Measurements from ENCODE around the gene VWA3B. TPM values are rescaled to one million over a fixed set of nuclear protein-coding genes. Genes with fewer than 3 reads are reported as not detected.

Gene VWA3B
- total RNA-seq, 2 experiments from 2014 or later = not detected

- intact Hi-C loops (cut with micrococcal nuclease) = no loop called here
- no peak for DNase-seq
- Mint-ChIP-seq H3K27ac (no peak overlapping the region), H3K27me3 (peaks cover 59% of the 10 kb centered on the region), H3K36me3 (peaks cover 4% of the 10 kb centered on the region), H3K4me3 (no peak overlapping the region), H3K9me3 (peaks cover 8% of the 10 kb centered on the region), H3K4me1 (ENCODE audit: low read depth) (peaks cover 10% of the 10 kb centered on the region)
- CTCF ChIA-PET = interaction anchor here (1.1 kb wide), 1 partner anchor 37 kb away, joined by 6 read pairs; no protein-coding TSS in a partner anchor
- POLR2A ChIA-PET = no interaction called here
Observed at GRCh38 chr2:98347298-98348065, 260.5 kb downstream of the VWA3B start.

- H3K4me3 Mint-ChIP-seq = no peak overlapping the region
- intact Hi-C loops (cut with micrococcal nuclease) = no loop called here
- POLR2A ChIA-PET = no interaction called here
- H3K9me3 Mint-ChIP-seq = peaks cover 8% of the 10 kb centered on the region
- H3K27ac Mint-ChIP-seq = no peak overlapping the region
- H3K36me3 Mint-ChIP-seq = peaks cover 4% of the 10 kb centered on the region
- peaks cover 10% of the 10 kb centered on the region for H3K4me1 Mint-ChIP-seq (ENCODE audit: low read depth)
- no peak for DNase-seq
- CTCF ChIA-PET = interaction anchor here (1.1 kb wide), 1 partner anchor 37 kb away, joined by 6 read pairs; no protein-coding TSS in a partner anchor
- H3K27me3 Mint-ChIP-seq = peaks cover 57% of the 10 kb centered on the region
Observed at GRCh38 chr2:98348066-98348561, 261.1 kb downstream of the VWA3B start.

GRCh38 chr2:98350411-98350810 lies 263.4 kb downstream of the VWA3B start:
- peaks cover 4% of the 10 kb centered on the region for H3K36me3 Mint-ChIP-seq
- intact Hi-C loops (cut with micrococcal nuclease) = no loop called here
- DNase-seq = no peak
- peaks cover 45% of the 10 kb centered on the region for H3K27me3 Mint-ChIP-seq
- peaks cover 10% of the 10 kb centered on the region for H3K4me1 Mint-ChIP-seq (ENCODE audit: low read depth)
- ChIA-PET CTCF (no interaction called here), POLR2A (no interaction called here)
- H3K9me3 Mint-ChIP-seq = peaks cover 8% of the 10 kb centered on the region
- no peak overlapping the region for H3K4me3 Mint-ChIP-seq
- H3K27ac Mint-ChIP-seq = no peak overlapping the region

GRCh38 chr2:98355881-98356280 lies 268.9 kb downstream of the VWA3B start:
- POLR2A ChIA-PET = no interaction called here
- intact Hi-C loops (cut with micrococcal nuclease) = no loop called here
- peaks cover 6% of the 10 kb centered on the region for H3K9me3 Mint-ChIP-seq
- no peak overlapping the region for H3K27ac Mint-ChIP-seq
- H3K4me1 Mint-ChIP-seq (ENCODE audit: low read depth) = no peaks in the 10 kb centered on the region
- CTCF ChIA-PET = no interaction called here
- peaks cover 4% of the 10 kb centered on the region for H3K36me3 Mint-ChIP-seq
- no peak overlapping the region for H3K4me3 Mint-ChIP-seq
- H3K27me3 Mint-ChIP-seq = peaks cover 15% of the 10 kb centered on the region
- no peak for DNase-seq

- POLR2A ChIA-PET = no interaction called here
- H3K27me3 Mint-ChIP-seq = peaks cover 12% of the 10 kb centered on the region
- peaks cover 2% of the 10 kb centered on the region for H3K36me3 Mint-ChIP-seq
Observed at GRCh38 chr2:98356729-98357128, 269.8 kb downstream of the VWA3B start.

GRCh38 chr2:98357849-98358248 lies 270.9 kb downstream of the VWA3B start:
- no peaks in the 10 kb centered on the region for H3K9me3 Mint-ChIP-seq
- H3K36me3 Mint-ChIP-seq = peaks cover 2% of the 10 kb centered on the region
- H3K4me1 Mint-ChIP-seq (ENCODE audit: low read depth) = no peaks in the 10 kb centered on the region
- no peak overlapping the region for H3K27ac Mint-ChIP-seq
- DNase-seq = no peak
- no peak overlapping the region for H3K4me3 Mint-ChIP-seq
- peaks cover 10% of the 10 kb centered on the region for H3K27me3 Mint-ChIP-seq
- intact Hi-C loops (cut with micrococcal nuclease) = no loop called here
- CTCF ChIA-PET = no interaction called here
- POLR2A ChIA-PET = no interaction called here

More at GRCh38 chr2:98356729-98357128, 269.8 kb downstream of the VWA3B start:
- no peak overlapping the region for H3K27ac Mint-ChIP-seq
- no peak for DNase-seq
- no peaks in the 10 kb centered on the region for H3K9me3 Mint-ChIP-seq
- intact Hi-C loops (cut with micrococcal nuclease) = no loop called here
- H3K4me1 Mint-ChIP-seq (ENCODE audit: low read depth) = no peaks in the 10 kb centered on the region
- CTCF ChIA-PET = no interaction called here
- H3K4me3 Mint-ChIP-seq = no peak overlapping the region

- ChIA-PET POLR2A (no interaction called here), CTCF (interaction anchor here (1.3 kb wide), 1 partner anchor 19 kb away, joined by 3 read pairs; no protein-coding TSS in a partner anchor)
- intact Hi-C loops (cut with micrococcal nuclease) = no loop called here
- no peaks in the 10 kb centered on the region for H3K4me1 Mint-ChIP-seq (ENCODE audit: low read depth)
- H3K36me3 Mint-ChIP-seq = peaks cover 2% of the 10 kb centered on the region
- no peak for DNase-seq
- H3K9me3 Mint-ChIP-seq = no peaks in the 10 kb centered on the region
- no peak overlapping the region for H3K4me3 Mint-ChIP-seq
- no peak overlapping the region for H3K27ac Mint-ChIP-seq
- H3K27me3 Mint-ChIP-seq = peaks cover 10% of the 10 kb centered on the region
Observed at GRCh38 chr2:98359986-98360385, 273.0 kb downstream of the VWA3B start.

Other genes starting within 250 kb of the VWA3B start
- gene TMEM131, start 91.2 kb upstream of the VWA3B start, total RNA-seq = 10 to 100 TPM; 23.1 to 23.7 TPM

All from activated CD4-positive, alpha-beta memory T cell treated with anti-CD3 and anti-CD28 coated beads for 36 hours (primary cell).